ENCODE data around the gene ATP6V0A4.

The ATP6V0A4 gene

GRCh38 chr7:138661069-138661635 lies 136.8 kb downstream of the ATP6V0A4 start:
- FAIRE-seq (no peak), DNase-seq (ENCODE audit: insufficient read length, low spot score) (no peak)
- TF ChIP-seq POLR2AphosphoS5 (IDR thresholded peaks at IDR 0.05; ENCODE audit: low read depth, low read length) (no peak), POU2F2 (IDR thresholded peaks at IDR 0.05; ENCODE audit: low read depth, low read length) (no peak), POLR2A (IDR thresholded peaks at IDR 0.05; ENCODE audit: low read depth, low read length) (no peak), SPI1 (IDR thresholded peaks at IDR 0.05; ENCODE audit: low read depth, low read length) (no peak), TAF1 (IDR thresholded peaks at IDR 0.05; ENCODE audit: low read depth, low read length) (no peak), PAX5 (IDR thresholded peaks at IDR 0.05; ENCODE audit: insufficient read depth, low read length, severe bottlenecking) (no peak)

DNA sequence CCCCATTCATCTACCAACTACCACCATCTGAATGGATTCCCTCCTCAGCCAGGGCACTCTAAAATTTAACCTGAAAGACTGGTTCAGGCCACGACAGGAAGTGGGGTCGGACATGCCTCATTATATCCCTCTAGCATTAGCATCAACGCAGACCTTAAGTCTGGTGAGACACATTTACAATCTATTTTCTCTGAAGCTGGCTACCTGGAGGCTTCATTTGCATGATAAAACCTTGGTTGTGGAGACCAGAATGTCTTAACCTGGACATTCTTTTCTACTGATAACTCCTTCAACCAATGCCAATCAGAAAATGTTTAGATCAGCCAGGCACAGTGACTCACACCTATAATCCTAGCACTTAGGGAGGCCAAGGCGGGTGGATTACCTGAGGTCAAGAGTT lies 139.1 kb downstream of the ATP6V0A4 start:
- no peak for FAIRE-seq
- DNase-seq (ENCODE audit: insufficient read length, low spot score): no peak
- no peak for TF ChIP-seq SPI1 (IDR thresholded peaks at IDR 0.05; ENCODE audit: low read depth, low read length)
- no peak for TF ChIP-seq POLR2A (IDR thresholded peaks at IDR 0.05; ENCODE audit: low read depth, low read length)
- no peak for TF ChIP-seq TAF1 (IDR thresholded peaks at IDR 0.05; ENCODE audit: low read depth, low read length)
- TF ChIP-seq PAX5 (IDR thresholded peaks at IDR 0.05; ENCODE audit: insufficient read depth, low read length, severe bottlenecking): no peak
- no peak for TF ChIP-seq POLR2AphosphoS5 (IDR thresholded peaks at IDR 0.05; ENCODE audit: low read depth, low read length)
- TF ChIP-seq POU2F2 (IDR thresholded peaks at IDR 0.05; ENCODE audit: low read depth, low read length): no peak

DNA sequence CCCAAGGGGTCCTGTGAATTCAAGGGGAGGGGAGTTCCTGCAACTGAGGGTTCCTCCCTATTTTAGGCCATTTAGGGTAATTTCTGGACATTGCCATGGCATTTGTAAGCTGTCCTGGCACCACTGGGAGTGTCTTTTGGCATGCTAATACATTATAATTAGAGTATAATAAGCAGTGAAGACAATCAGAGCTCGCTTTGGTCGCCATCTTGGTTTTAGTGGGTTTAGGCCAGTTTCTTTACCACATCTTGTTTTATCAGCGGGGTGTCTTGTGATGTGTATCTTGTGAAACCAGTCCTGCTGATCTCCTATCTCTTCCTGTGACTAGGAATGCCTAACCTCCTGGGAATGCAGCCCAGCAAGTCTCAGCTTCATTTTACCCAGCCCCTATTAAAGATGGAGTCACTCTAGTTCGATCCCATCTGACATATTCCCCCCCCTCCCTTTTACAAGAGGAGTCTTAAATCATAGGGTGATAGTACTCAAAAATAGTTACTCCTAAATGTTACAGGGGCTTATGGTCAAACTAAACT lies 140.1 kb downstream of the ATP6V0A4 start:
- TF ChIP-seq POLR2A (IDR thresholded peaks at IDR 0.05; ENCODE audit: low read depth, low read length) (no peak), SPI1 (IDR thresholded peaks at IDR 0.05; ENCODE audit: low read depth, low read length) (no peak), POU2F2 (IDR thresholded peaks at IDR 0.05; ENCODE audit: low read depth, low read length) (no peak), POLR2AphosphoS5 (IDR thresholded peaks at IDR 0.05; ENCODE audit: low read depth, low read length) (no peak), PAX5 (IDR thresholded peaks at IDR 0.05; ENCODE audit: insufficient read depth, low read length, severe bottlenecking) (no peak), TAF1 (IDR thresholded peaks at IDR 0.05; ENCODE audit: low read depth, low read length) (no peak)
- DNase-seq (ENCODE audit: insufficient read length, low spot score): no peak
- FAIRE-seq: no peak

GRCh38 chr7:138656952-138657351 lies 141.0 kb downstream of the ATP6V0A4 start:
- no peak for FAIRE-seq

More at GRCh38 chr7:138656952-138657351, 141.0 kb downstream of the ATP6V0A4 start:
- TF ChIP-seq POLR2AphosphoS5 (IDR thresholded peaks at IDR 0.05; ENCODE audit: low read depth, low read length) (no peak), POU2F2 (IDR thresholded peaks at IDR 0.05; ENCODE audit: low read depth, low read length) (no peak), TAF1 (IDR thresholded peaks at IDR 0.05; ENCODE audit: low read depth, low read length) (no peak), SPI1 (IDR thresholded peaks at IDR 0.05; ENCODE audit: low read depth, low read length) (no peak), POLR2A (IDR thresholded peaks at IDR 0.05; ENCODE audit: low read depth, low read length) (no peak), PAX5 (IDR thresholded peaks at IDR 0.05; ENCODE audit: insufficient read depth, low read length, severe bottlenecking) (no peak)
- DNase-seq (ENCODE audit: insufficient read length, low spot score): no peak
